Measurements from ENCODE around the gene ROR1. TPM values are rescaled to one million over a fixed set of nuclear protein-coding genes. Genes with fewer than 3 reads are reported as not detected.

ROR1 gene
- total and polyA plus RNA-seq, 12 donors = 2.9 to 36.2 (median 15.3) TPM

- TF ChIP-seq CTCF (IDR thresholded peaks at IDR 0.05) = no peak
- no peak for DNase-seq
- Histone ChIP-seq H3K4me3 (no peak overlapping the region), H3K27me3 (no peaks in the 10 kb centered on the region), H3K36me3 (no peaks in the 10 kb centered on the region), H3K27ac (no peak overlapping the region), H3K9me3 (no peaks in the 10 kb centered on the region), H3K4me1 (peaks cover 0 to 28% (median 13%) of the 10 kb centered on the region in 9 donors)
- ATAC-seq = no peak
- intact Hi-C loops (cut with DNase I) = no loop called here
- 83 to 87% methylated on average over 7 of the region's 7 CpGs for WGBS, 2 donors
Measured at GRCh38 chr1:63975481-63975880, 201.7 kb downstream of the ROR1 start.

- WGBS, 2 donors = 49 to 81% methylated on average over 1 of the region's 1 CpG
- peaks cover 0 to 33% (median 14%) of the 10 kb centered on the region in 9 donors for H3K4me1 ChIP-seq
- intact Hi-C loops (cut with DNase I) = no loop called here
- H3K9me3 ChIP-seq = no peaks in the 10 kb centered on the region
- H3K36me3 ChIP-seq = no peaks in the 10 kb centered on the region
- no peak for TF ChIP-seq CTCF (IDR thresholded peaks at IDR 0.05)
- H3K27me3 ChIP-seq = no peaks in the 10 kb centered on the region
- no peak overlapping the region for H3K4me3 ChIP-seq
- no peak for ATAC-seq
- H3K27ac ChIP-seq = no peak overlapping the region
- no peak for DNase-seq
Measured at GRCh38 chr1:63976006-63976405, 202.2 kb downstream of the ROR1 start.

- ATAC-seq = no peak
- Histone ChIP-seq H3K4me3 (no peak overlapping the region), H3K27me3 (no peaks in the 10 kb centered on the region), H3K36me3 (no peaks in the 10 kb centered on the region), H3K9me3 (no peaks in the 10 kb centered on the region), H3K27ac (no peak overlapping the region), H3K4me1 (peaks cover 0 to 32% (median 12%) of the 10 kb centered on the region in 9 donors)
- WGBS, 2 donors = 88 to 100% methylated on average over 1 of the region's 1 CpG
- DNase-seq = no peak
- TF ChIP-seq CTCF (IDR thresholded peaks at IDR 0.05) = no peak
- intact Hi-C loops (cut with DNase I) = no loop called here
Measured at GRCh38 chr1:63977466-63977865, 203.6 kb downstream of the ROR1 start.

DNA sequence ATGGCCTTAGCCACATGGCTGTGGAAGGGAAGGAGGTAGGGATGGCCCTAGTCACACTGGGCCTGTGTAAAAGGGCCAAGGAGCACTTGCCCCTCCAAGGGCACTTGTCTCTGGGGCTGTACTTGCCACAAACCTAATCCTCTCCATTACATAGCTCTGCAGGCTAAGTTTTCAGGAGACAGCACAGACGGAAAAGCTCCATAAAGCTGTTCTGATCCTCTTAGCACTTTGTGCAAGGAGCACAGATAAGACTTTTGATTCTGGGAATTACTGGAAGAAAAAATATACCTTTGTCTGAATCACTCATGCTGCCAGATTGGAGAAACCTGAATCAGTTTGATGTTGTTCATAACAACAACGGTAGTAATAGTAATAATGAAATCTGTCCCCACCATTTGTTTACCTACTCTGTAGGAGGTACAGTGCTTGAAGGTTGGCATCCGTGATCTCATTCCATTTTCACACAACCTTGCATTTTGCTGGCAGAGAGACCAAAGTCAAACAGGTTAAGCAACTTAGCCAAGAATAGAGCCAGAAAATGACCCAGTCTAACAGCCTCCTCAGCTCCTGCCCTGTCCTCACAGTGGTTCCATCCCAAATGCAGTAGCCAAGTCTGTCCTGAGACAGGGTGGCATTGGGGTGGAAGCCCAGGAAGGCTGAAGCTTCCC lies 207.1 kb downstream of the ROR1 start:
- Histone ChIP-seq H3K27ac (no peak overlapping the region), H3K4me1 (peaks cover 0 to 40% (median 9%) of the 10 kb centered on the region in 9 donors), H3K27me3 (no peaks in the 10 kb centered on the region), H3K36me3 (no peaks in the 10 kb centered on the region), H3K4me3 (no peak overlapping the region), H3K9me3 (no peaks in the 10 kb centered on the region)
- no peak for TF ChIP-seq CTCF (IDR thresholded peaks at IDR 0.05)
- ATAC-seq = peak in 5 of 8 donors; percentile 14 to 67 (median 36)
- DNase-seq = no peak
- intact Hi-C loops (cut with DNase I) = no loop called here
- 70 to 82% methylated on average over 3 of the region's 3 CpGs for WGBS, 2 donors

Measured in heart right ventricle (tissue), 16 donors.